Measurements from ENCODE around the gene LRP1. TPM values are rescaled to one million over a fixed set of nuclear protein-coding genes. Genes with fewer than 3 reads are reported as not detected.
A peak's percentile ranks its signal among the peaks of the same experiment; 100 is the strongest.

The LRP1 gene
- total and polyA plus RNA-seq, 2 experiments from 2014 or later: 26.6 to 145 TPM

DNA sequence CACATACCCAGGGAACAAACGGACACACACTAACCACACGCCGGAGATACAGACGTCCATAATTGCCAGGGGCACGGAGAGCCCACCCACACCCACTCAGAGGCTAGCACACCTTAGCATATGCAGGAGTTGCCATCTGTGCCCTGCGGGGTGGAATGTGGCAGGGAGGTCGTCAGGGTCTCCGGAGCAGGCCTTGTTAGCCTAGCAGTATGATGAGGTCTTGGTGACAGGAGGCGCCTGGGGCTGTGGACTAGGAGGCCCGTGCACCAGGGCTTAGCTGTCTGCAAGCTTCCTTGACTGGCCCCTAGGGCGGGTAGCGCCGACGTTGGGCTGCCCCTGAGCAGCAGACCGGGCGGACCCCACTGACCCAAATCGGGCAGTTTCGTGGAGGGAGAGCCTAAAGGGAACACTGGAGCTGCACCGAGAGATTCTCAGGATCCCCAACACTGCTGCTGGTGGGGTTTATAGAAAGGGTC, 112.7 kb downstream of the LRP1 start:
- Histone ChIP-seq H3K4me3 (peak overlapping the region; percentile 85), H3K36me3 (ENCODE audit: insufficient read depth) (no peaks in the 10 kb centered on the region), H2AFZ (no peak overlapping the region), H3F3A (replicated peaks; ENCODE audit: low read depth) (peaks cover 9% of the 10 kb centered on the region), H3K79me2 (replicated peaks; ENCODE audit: insufficient read depth) (no peaks in the 10 kb centered on the region), H3K9me2 (ENCODE audit: insufficient read depth) (no peaks in the 10 kb centered on the region), H3K4me1 (ENCODE audit: insufficient read depth) (peaks cover 41% of the 10 kb centered on the region), H3K4me2 (peak overlapping the region; percentile 99), H3K27me3 (ENCODE audit: insufficient read depth) (peaks cover 82% of the 10 kb centered on the region), H3K27ac (ENCODE audit: low read depth) (no peak overlapping the region), H4K20me1 (replicated peaks; ENCODE audit: insufficient read depth) (no peaks in the 10 kb centered on the region; the same call in 1 of the 2 replicates)
- H3K9me3 Mint-ChIP-seq: no peaks in the 10 kb centered on the region; the same call in 2 of the 3 replicates
- H3K27ac Mint-ChIP-seq: no peak overlapping the region
- peak; percentile 6 for ATAC-seq
- peaks cover 64% of the 10 kb centered on the region for H3K4me1 Mint-ChIP-seq
- H3K36me3 Mint-ChIP-seq (ENCODE audit: low read depth): no peaks in the 10 kb centered on the region; the same call in 2 of the 3 replicates
- peak; percentile 81 for DNase-seq (ENCODE audit: low spot score)
- TF ChIP-seq JUNB (IDR thresholded peaks at IDR 0.05; ENCODE audit: unreplicated experiment) (no peak), ZNF462 (CRISPR knock-in tag; IDR thresholded peaks at IDR 0.05) (no peak), STAT1 (IDR thresholded peaks at IDR 0.05; ENCODE audit: unreplicated experiment) (no peak), POLR2AphosphoS5 (IDR thresholded peaks at IDR 0.05; ENCODE audit: low read depth) (no peak), CREB1 (CRISPR knock-in tag; IDR thresholded peaks at IDR 0.05; ENCODE audit: low read depth) (no peak), EZH2 (IDR thresholded peaks at IDR 0.05; ENCODE audit: low read depth, unreplicated experiment) (peak; percentile 50), EZH2phosphoT487 (IDR thresholded peaks at IDR 0.05; ENCODE audit: unreplicated experiment) (no peak)
- peaks cover 87% of the 10 kb centered on the region for H3K27me3 Mint-ChIP-seq (ENCODE audit: insufficient read depth, low read depth, poor library complexity)
- peak overlapping the region; percentile 79 for H3K4me3 Mint-ChIP-seq
